Lower leg skin (tissue), 3 donors: ENCODE data around the gene EFCAB11.

ENCODE experiments used
- POLR2A ChIP-seq, 2 donors: fragments of 450-650 bp; IDR thresholded peaks; one replicate each; pipeline ENCODE4 v1.6.1; 2016 to 2017; ENCODE audit warnings: antibody characterized with exemption in 2 of 2, mild to moderate bottlenecking in 1 of 2, moderate library complexity in 1 of 2
- TF ChIP-seq, protein P1 (sequence below), 3 donors: fragments of 450-650 bp; IDR thresholded peaks; one replicate each; pipeline ENCODE4 v1.5.1; 2016; ENCODE audit warnings: antibody characterized with exemption in 3 of 3, mild to moderate bottlenecking in 3 of 3, moderate library complexity in 2 of 3

DNA sequence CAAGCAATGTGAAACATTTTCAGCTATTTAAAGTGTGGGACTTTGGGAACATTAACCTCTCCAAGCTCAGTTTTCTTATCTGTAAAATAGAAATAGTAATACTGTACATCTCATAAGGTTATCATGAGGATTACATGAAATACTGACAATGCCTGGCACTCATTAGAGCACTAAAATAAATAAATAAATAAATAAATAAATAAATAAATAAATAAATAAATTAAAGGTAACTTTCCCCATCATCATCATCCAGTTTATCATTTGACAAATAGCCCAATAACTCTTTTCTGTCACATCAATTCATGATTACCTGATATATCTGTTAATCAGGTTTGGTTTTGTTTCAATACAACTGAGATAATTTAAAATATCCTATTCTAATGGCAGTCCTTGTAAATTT, 48.5 kb downstream of the EFCAB11 start:
- TF ChIP-seq, protein P1, sequence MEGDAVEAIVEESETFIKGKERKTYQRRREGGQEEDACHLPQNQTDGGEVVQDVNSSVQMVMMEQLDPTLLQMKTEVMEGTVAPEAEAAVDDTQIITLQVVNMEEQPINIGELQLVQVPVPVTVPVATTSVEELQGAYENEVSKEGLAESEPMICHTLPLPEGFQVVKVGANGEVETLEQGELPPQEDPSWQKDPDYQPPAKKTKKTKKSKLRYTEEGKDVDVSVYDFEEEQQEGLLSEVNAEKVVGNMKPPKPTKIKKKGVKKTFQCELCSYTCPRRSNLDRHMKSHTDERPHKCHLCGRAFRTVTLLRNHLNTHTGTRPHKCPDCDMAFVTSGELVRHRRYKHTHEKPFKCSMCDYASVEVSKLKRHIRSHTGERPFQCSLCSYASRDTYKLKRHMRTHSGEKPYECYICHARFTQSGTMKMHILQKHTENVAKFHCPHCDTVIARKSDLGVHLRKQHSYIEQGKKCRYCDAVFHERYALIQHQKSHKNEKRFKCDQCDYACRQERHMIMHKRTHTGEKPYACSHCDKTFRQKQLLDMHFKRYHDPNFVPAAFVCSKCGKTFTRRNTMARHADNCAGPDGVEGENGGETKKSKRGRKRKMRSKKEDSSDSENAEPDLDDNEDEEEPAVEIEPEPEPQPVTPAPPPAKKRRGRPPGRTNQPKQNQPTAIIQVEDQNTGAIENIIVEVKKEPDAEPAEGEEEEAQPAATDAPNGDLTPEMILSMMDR (IDR thresholded peaks at IDR 0.05) = no peak
- TF ChIP-seq POLR2A (IDR thresholded peaks at IDR 0.05) = no peak
